Activated CD4-positive, alpha-beta T cell treated with anti-CD3 and anti-CD28 coated beads, Interleukin-2, amount 50 U/mL, for 1 hour (primary cell): ENCODE results near the gene BOK.
"Not testable (repeated sequence)": the region's sequence is repeated elsewhere in the genome, so short reads cannot be mapped to it uniquely, and the experiment has no call there.

Source experiments
- DNase-seq: peaks from one replicate; pipeline ENCODE4 v3.0.0-alpha.2; 2020

Gene BOK

DNA sequence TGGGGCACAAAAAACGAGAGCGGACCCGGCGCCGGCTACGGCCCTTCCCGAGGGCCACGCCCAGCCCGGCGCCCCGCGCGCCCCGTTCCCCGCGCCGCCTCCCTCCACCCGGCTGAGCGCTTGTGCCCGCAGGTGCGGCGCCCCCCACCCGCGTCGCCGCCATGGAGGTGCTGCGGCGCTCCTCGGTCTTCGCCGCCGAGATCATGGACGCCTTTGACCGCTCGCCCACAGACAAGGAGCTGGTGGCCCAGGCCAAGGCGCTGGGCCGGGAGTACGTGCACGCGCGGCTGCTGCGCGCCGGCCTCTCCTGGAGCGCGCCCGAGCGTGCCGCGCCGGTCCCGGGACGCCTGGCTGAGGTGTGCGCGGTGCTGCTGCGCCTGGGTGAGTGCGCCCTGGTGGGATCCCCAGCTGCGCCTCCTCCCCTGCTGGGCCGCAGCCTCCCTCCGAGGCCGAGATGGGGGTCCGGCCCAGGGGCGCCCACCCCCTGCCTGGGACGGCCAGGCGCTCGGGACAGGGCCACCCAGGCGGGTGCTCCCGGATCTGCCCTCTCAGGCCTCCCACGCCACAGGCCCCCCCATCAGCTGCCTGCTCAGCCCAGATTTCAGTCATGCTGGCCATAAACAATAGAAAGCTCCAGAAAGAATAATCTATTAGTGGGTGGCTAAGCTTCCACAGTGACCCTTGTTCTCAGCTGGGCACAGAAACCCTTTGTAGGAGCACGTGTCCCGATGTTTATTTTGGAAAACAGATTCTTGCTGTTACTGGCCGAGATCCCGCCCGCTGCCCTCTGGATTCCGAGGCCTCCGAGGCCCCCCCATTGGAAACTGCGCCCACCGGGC, 997 bp downstream of the BOK start:
- no peak for DNase-seq

DNA sequence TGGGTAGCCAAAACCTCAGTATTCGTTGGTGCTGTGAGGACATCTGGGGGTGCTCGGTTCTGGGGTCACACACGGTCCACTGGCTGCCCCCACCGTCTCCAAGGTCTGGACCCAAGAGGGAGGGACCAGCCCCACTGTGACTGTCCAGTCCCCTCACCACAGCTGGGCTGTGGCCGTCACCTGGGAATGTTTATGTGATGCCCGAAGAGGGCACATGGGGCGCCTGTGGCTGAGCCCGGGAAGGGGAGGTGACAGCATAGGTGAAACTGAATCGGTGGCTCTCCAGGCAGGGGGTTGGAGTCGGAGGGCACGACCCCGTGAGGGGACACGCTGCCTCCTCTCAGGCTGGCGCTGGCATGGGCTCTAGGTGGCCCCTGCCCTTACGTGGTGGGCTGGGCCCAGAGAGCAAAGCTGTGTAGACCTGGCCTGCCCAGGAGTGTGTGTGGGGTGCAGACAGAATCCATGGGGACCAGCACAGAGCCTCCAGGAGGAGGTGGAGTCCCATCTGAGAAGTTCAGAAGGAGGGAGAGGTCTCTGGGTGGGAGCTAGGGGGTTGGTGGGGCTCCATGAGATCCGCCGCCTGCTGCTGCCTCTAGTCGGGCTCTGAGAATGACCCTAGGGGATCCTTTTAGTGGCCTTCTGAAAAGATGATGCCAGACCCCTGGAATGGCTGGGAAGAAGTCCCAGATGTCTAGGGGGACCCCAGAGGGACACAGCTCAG, 1.8 kb downstream of the BOK start:
- no peak for DNase-seq

DNA sequence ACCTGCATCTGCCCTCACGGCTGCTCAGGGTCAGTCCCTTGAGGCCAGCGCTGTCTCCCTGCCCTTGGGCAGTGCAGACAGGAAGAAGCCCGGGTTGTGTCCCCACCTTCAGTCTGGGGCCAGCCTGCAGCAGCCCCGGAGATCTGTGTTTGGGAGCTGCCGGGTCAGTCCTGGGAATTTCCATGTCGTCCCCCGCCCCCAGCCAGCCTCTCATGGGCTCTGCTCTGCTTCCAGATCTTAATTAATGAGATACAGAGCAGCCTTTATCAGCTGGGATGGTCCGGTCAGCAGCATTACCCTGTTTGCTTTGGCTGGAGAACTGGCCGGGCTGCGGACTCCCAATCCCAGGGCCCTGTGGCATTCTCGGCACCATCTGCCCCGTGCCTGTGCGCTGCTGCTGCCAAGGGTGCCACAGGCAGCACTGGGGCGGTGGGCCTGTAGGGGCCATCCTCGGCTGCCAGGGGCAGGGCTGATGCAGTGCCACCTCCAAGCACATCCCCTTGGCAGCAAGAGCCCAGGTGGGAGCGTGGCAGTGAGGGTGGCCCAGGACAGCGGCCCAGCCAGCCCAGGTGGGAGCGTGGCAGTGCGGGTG, 2.4 kb downstream of the BOK start:
- DNase-seq = no peak

GRCh38 chr2:241561832-241562231, 3.3 kb downstream of the BOK start:
- no peak for DNase-seq

GRCh38 chr2:241562269-241562891, 3.8 kb downstream of the BOK start:
- no peak for DNase-seq

DNA sequence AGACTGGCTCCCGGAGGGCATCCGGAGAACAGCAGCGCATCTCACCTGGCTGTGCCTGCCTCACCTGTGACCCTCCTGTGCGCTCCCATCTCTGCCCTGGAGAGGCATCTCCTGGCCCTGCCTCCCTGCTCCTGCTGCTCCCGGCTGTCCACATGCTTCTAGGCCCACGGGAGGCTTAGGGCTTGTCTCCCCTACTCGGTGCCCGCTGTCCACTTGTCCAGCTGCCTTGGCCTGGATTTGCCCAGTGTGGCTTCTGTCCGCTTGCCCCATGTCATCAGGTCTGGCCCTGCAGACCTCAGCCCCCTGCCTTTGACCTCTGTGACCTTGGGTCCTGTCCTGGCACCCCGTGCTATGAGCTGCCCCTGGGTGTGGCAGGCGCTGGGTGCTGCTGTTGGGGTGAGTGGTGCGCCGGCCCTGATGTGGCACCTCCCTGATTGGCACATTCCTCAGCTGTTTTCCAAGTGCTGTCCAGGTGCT, 4.5 kb downstream of the BOK start:
- no peak for DNase-seq

GRCh38 chr2:241563571-241563980, 5.0 kb downstream of the BOK start:
- no peak for DNase-seq

- no peak for DNase-seq
Observed at GRCh38 chr2:241563981-241564595, 5.5 kb downstream of the BOK start.

DNA sequence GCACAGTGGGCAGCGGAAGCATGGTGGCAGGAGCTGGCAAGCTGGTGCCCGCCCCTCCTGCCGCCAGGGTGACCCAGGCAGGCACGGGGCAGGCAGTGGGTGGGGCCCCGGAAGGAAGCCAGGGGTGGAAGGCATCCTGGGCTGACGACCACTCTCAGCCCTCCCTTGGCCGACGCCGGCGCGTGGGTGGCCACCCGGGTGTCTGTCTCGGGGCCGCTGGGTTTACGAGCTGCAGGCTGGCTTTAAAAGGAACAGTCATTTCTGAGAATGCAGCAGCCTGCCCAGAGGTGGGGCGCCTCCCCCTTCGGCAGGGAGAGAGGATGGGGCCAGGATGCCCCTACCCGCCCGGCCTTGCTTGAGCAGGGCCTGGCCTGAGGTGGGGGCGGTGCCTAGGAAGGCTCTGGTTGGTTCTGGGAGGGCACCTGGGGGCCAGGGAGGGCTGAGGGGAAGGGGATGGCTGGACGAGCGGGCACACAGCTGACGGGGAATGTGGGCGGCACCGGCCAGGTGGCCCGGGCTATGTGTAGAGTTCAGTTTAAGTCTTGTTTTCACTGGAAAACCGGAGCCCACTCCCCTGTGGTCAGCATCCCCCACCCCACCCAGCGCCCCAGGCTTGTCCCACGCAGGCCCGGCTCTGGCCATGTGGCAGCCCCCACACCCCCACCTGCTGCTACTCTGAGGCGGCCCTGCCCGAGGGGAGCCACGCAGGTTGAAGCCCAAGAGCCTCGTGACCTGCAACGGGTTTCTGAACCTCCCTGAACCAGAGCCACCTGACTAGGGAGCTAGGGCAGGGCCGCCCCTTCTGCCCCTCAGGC, 6.3 kb downstream of the BOK start:
- no peak for DNase-seq

GRCh38 chr2:241565411-241565810, 6.9 kb downstream of the BOK start:
- no peak for DNase-seq

DNA sequence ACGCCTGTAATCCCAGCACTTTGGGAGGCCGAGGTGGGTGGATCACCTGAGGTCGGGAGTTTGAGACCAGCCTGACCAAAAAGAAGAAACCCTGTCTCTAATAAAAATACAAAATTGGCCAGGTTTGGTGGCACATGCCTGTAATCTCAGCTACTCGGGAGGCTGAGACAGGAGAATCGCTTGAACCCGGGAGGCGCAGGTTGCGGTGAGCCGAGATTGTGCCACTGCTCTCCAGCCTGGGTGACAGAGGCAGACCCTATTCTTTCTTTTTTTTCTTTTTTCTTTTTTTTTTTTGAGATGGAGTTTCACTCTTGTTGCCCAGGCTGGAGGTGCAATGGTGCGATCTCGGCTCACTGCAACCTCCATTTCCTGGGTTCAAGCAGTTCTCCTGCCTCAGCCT, 7.5 kb downstream of the BOK start:
- DNase-seq = not testable (repeated sequence)

DNA sequence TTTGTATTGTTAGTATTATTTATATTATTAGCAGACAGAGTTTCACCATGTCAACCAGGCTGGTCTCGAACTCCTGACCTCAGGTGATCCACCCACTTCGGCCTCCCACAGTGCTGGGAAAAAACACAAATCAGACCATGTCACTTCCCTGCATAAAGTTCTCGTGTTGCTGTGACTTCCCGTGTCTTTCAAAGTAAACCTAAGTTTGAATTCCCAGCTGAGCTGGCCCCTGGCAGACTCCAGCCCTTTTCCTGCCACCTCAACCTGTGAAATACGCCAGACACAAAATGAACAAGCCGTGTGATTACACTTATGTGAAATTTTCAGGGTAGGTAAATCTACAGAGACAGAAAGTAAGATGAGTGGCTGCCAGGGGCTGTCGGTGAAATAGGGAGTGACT, 7.9 kb downstream of the BOK start:
- DNase-seq = no peak

DNA sequence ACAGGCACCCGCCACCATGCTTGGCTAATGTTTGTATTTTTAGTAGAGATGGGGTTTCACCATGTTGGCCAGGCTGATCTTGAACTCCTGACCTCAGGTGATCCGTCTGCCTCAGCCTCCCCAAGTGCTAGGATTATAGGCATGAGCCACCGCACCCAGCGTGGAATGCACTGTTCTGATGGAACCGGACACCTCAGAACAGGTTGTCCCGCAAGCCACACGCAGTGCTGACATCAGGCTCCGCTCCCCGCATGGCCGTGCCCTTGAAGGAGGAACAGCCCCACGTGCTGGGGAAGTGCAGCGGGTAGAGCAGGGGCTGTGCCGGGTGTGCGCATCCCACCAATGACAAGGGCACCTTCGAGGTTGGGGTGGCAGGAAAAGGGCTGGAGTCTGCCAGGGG, 8.7 kb downstream of the BOK start:
- DNase-seq = not testable (repeated sequence)

- no peak for DNase-seq
Observed at GRCh38 chr2:241567776-241568175, 9.2 kb downstream of the BOK start.

DNA sequence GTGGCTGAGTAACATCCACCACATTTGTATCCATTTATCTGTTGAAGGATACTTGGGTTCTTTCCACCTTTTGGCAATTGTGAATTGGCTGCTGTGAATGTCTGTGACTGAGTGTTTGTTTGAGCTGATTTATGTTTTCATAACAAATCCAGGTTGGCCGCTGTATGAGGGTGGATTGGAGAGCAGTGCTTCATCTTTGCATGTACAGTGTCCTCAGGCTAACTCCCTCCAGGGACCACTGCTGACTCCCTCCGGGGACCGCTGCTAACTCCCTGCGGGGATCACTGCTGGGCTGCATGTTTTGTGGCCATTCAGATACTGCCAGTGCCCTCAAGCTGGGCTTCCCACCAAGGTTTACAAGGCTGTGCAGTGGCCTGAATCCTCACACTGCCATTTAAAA, 10.2 kb downstream of the BOK start:
- no peak for DNase-seq

DNA sequence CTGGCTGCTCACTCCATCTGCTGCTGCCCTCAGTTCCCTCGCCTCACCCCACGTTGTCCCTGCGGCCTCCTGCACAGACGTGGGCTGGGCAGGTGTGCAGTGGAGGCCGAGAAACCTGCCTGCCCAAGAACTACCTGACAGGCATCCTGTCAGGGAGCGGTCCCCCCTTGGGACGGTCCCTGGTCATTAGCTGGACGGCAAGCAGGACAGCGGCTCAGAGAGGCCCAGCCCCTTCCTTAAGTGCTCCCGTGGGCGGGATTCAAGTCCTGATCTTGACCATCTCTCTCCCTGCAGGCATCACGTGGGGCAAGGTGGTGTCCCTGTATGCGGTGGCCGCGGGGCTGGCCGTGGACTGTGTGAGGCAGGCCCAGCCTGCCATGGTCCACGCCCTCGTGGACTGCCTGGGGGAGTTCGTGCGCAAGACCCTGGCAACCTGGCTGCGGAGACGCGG, 11.3 kb downstream of the BOK start:
- no peak for DNase-seq

DNA sequence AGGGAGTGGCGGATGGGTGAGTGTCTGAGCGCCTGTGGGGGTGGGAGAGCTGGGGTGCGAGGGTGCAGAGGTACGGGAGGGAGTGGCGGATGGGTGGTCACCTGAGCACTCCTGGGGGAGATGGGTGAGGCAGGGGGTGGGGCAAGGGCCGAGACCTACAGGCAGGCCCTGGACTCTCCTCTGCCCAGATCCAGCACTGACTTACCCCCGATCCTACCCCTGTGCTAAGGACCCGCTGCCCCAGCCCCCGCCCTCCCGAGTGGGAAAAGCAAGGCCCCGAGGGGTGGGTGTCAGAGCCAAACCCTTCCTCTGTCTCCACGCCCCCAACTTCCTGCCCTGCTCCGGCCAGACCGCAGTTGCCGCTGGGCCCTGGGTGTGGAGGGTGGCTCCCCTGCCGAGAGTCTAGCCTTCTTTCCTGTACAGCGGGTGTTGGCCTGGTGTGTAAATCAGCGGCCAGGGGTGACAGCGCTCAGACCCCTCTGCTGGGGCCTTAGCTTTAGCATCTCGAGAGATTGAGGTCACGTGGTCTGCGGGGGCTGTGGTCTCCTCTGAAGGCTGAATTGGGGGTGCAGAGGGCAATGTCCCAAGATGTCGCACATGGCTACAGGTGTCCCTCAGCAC, 12.5 kb downstream of the BOK start:
- DNase-seq = no peak

GRCh38 chr2:241571821-241572620, 13.5 kb downstream of the BOK start:
- DNase-seq = no peak

- not testable (repeated sequence) for DNase-seq
Observed at GRCh38 chr2:241572915-241573651, 14.5 kb downstream of the BOK start.

- no peak for DNase-seq
Observed at GRCh38 chr2:241573741-241574140, 15.2 kb downstream of the BOK start.
